HG03521 (cell line): ENCODE data around the gene NRCAM.
"Not testable (repeated sequence)": the region's sequence is repeated elsewhere in the genome, so short reads cannot be mapped to it uniquely, and the experiment has no call there.

Experiments used
- ATAC-seq: cut with Tn5 transposase; IDR thresholded peaks from one replicate; pipeline ENCODE4 v1.9.1; 2021; ENCODE audit warnings: mild to moderate bottlenecking, moderate library complexity; ENCODE audit not compliant: unreplicated experiment

NRCAM gene

DNA sequence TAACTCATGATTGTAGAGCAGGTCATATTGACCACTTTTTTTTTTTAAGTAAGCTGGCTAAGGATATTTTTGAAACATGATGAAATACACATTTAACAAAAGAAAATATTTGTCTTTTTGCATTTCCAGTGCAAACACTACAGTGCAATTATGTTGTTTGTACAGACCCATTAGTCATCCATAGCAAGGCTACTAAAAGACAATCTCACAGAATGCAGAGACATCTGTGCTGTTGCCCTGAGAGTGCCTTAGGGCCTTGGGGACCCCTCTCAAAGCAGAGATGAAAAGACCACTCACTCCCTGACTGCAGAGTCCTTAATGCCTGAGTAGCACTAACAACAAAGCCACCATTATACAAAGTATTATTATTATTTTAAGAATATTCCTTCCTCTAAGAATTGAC is 104.5 kb downstream of the NRCAM start:
- no peak for ATAC-seq

DNA sequence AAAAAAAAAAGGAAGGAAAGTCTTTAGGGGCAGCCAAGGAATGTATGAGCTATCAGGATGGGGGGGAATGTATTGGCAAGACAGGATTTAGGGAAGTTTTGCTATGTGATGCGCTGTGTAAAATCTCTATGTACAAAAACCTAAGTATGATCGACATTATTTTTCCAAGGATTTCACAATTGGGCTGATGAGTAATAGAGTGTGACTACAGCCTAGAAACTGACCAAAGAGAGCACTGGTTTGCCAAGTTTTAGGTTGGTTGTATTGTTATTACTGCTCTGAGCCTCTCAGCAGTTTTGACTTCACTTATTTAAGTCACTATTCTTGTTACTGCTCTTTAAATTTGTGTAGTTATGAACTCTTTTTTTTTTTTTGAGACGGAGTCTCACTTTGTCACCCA is 107.3 kb downstream of the NRCAM start:
- no peak for ATAC-seq

DNA sequence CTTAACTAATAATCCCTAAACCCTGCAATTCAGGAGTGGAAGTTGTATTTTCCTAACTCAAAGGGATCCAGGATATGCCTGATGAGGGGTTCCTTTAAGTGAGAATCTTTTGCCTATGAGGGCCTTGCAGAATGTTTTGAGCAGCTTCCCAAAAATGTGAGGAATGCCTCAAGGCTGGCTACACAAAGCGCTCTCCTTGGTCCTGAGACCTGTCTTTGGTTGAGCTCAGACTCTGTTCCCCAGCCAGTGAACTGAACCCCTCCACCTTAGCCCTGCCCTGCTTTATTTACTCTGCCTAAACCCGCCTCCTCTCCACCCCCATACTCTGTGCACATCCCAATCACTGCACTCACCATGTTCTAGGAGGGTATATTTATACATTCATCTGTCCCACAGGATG is 108.6 kb downstream of the NRCAM start:
- ATAC-seq = no peak

DNA sequence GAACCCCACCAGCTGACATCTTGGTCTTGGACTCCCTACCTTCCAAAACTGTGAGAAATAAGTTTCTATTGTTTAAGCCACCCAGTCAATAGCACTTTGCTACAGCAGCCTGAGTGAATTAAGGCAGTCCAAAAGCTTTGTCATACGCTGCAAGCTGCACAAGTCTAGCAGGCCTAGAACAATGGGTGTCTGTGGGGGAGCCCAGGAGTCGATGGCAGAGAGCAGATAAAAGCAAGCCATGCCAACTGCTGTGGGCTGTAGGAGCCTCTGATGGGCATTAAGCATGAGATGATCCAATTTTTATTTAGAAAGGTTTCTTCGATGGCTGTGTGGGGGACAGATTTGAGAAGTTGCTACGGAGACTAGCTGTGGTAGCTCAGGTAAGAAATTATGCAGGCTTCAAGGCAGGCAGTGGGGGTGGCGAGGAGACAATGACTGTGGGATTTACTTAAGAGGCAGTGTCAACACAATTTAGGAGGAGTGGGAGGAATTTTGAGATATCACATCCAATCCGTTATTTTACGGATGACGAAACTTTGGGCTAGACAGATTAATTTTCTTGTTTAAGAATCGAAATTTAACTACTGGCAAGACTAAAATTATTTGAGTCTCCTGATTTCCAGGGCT is 110.4 kb downstream of the NRCAM start:
- no peak for ATAC-seq

DNA sequence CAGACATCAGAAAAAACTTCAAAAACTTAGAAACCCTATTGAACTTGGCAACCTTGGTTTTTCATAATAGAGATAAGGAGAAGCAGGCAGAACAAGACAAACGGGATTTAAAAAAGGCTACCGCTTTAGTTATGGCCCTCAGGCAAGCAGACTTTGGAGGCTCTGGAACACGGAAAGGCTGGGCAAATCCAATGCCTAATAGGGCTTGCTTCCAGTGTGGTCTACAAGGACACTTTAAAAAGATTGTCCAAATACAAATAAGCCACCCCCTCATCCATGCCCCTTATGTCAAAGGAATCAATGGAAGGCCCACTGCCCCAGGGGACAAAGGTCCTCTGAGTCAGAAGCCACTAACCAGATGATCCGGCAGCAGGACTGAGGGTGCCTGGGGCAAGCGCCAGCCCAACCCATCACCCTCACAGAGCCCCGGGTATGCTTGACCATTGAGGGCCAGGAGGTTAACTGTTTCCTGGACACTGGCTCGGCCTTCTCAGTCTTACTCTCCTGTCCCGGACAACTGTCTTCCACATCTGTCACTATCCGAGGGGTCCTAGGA is 115.3 kb downstream of the NRCAM start:
- ATAC-seq = no peak

DNA sequence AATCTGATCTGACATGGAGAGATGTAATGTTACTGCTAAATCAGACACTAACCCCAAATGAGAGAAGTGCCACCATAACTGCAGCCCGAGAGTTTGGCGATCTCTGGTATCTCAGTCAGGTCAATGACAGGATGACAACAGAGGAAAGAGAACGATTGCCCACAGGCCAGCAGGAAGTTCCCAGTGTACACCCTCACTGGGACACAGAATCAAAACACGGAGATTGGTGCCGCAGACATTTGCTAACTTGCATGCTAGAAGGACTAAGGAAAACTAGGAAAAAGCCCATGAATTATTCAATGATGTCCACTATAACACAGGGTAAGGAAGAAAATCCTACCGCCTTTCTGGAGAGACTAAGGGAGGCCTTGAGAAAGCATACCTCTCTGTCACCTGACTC is 115.8 kb downstream of the NRCAM start:
- ATAC-seq = not testable (repeated sequence)

DNA sequence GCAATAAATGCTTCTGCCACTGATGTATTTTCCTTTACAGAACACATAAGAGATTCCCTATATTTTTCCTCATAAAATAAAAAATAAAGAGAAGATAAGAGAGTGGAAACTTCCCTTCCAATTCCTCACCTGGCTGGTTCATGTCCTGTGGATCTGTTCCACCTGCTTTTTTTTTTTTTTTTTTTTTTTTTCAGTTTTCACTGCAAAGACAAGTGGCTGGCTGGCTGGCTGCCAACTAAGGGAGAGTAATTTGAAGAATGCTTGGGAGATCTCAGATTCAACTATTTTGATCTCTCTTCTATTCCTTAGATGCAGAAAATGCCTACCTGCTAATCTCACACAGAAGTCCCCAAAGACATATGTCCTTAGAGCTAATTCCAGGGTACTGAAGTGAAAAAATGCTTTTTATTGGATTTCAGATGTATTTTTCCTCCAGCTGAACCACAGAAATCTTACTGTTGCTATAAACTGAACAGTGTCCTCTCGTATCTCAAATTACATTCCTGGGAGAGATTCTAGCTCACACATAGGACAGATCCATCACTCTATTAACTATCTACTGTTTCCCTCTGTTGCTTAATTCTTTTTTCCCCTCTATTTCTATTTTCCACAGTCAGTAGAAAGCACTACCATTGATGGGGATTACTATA is 120.8 kb downstream of the NRCAM start:
- no peak for ATAC-seq

DNA sequence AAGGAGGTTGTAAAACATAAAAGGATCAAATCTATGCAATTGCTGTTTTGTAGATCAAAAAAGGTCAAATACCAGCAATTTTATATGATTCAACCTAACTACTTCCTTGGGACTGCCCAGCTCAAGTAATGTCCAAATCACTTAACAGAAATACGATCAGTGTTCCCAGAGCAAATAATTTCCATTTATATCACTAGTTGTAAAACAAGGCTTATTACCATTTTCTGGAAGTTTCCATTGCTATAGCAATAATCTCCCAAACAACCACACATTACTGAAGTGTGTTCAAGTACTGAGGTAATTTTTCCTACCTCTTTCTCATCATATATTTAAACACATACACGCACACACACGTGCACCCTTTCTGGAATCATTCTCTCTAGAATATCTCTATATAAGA is 123.3 kb downstream of the NRCAM start:
- ATAC-seq = no peak

DNA sequence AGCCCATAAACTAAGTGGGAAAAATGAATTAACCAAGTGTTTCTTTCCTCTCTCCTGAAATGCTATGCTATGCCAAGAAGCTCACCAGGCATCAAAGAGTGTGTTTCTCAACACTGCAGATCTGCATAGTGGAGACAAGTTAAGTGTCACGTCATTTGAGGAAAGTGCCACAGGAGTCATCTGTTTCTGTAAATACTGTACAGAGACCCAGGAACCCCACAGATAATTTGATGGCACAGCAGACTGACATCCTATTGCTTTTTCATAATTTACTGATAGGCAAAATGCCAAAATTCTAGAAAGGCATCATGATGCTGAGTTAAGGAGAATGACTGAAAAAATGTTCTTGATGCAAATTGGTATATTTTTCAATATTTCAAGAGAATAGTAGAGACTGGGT is 124.3 kb downstream of the NRCAM start:
- ATAC-seq = no peak

DNA sequence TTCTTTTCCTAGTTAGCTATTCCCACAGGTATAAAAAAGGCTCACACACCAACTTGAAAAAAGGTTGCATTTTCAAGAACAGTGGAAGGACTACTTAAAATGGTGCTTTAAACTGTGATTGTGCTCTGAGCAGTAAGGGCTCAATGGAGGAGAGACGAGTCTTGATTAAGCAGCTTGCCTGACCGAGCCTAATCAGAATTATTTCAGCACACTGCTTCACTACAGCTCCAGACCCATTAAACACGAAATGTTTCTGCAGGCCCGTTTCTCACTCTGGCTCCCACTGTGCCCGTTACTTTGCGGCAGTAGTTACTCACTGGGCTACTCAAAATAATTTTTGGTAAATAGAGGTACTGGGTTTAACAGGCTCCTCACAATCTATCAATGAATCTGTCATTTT is 126.0 kb downstream of the NRCAM start:
- ATAC-seq = no peak

DNA sequence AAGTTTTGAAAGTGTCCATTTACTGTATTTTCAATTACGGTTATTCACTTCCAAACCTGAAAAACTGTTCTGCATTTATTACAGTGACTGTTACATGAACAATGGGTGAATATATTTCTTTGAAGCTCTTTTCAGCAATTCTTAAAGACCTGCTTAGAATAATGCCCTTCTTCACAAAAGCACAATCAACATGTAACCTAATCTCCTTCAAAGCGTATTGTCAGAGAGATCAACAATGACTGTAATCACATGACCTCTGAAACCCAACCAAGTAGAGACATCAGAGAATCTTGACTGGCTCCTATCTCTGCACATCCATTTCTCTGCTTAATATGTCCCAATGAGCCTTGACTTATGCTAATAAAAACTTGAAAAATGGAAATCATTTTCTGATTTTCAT is 126.7 kb downstream of the NRCAM start:
- no peak for ATAC-seq

DNA sequence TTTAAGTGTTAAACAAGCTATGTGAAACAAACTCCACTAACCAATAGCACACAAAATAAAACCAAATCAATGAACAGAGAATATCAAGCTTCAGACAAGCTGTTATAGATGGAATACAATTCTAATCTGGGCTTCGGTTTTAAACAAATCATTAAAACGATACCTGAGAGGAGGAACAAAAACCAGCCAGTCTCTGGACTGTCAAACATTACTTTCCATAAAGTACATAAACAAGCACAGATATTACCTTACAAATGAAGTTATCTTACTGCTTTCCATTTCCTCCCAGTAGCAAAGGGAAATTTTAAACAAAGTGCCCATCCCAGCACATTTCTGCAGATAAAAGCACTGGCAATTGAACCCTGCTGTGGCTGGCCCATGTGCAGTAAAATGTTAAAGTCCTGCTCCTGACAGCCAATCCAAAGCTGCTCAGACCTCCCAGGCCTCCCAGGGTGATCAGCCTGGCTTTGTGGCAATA is 128.0 kb downstream of the NRCAM start:
- peak; percentile 55 for ATAC-seq

DNA sequence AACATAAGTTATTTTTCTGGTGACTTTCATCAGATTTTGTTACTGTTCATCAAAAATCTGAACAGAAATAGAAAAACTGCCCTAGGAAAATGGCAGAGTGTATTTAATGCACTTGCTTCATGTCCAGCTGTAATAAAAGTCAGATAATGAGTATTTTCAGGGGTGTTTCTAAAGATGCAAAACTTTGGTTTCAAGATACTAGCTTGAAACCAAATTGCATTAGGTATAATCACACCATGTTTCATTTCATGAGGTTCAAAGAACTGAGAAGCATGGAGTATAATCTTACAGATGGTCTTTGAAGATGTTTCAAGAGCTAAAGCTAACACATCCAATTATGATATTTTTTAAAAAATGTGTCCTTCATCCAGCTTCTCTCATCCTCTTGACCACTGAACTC is 128.9 kb downstream of the NRCAM start:
- ATAC-seq = peak; percentile 39

DNA sequence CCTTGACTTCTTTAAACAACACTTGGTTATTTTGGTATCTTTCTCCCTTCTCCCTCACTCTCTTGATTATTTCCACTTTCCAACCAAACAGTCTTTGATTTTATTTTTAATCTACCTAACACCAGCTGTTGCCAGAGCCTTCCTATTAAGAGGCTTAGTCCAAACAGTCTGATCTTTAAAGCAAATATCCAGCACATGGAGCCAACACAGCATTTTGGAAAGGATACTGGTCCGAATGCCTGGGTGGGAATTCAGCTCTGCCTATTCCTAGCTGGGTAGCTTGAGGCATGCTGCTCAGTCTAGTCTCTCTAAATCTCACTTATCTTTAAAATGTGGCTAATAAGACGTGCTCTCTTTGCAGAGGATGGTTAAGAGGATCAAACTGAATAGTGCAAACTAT is 129.3 kb downstream of the NRCAM start:
- no peak for ATAC-seq

DNA sequence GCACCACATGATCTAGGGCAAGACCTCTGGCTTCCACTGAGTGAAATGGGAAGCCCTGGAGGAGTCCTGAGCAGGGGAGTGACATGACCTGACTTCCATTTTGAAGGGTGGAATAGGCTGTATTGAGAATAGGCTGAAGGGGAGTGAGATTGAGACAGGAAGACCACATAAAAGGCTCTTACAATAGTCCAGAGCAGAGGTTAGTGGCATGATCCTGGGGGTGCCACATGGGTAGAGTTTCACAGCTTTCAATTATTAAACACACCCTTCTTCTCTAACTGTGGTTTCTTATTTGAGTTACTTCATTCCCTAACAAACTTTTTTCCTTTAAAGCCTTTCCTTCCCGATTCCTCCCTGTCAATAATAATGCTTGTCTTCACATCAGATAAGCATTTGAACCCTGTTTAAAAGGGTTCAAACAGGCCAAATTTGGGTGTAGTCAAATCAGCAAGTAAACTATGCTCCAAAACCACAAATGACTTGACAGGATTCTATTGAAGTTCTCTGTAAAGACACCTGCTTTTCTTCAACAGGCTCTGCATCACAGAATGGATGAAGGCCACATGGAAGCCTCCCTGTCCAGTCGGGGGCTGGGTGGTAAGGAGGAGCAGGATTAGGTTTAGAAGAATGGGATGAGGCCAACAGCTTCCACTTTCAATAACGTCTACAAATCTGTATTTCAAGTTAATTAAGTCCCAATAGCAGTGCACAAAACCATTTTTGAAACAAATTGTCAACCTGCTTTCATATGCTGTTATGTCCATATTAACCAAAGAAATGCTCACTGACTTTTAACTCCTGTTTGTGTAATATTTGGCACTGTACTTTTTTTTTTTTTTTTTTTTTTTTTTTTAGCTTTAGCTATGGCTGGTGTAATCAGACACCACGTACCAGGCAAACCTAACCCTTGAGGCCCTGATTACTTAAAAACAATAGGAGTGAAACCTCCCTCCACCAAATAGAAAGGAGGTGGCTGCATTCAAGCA is 131.9 kb downstream of the NRCAM start:
- ATAC-seq = no peak

DNA sequence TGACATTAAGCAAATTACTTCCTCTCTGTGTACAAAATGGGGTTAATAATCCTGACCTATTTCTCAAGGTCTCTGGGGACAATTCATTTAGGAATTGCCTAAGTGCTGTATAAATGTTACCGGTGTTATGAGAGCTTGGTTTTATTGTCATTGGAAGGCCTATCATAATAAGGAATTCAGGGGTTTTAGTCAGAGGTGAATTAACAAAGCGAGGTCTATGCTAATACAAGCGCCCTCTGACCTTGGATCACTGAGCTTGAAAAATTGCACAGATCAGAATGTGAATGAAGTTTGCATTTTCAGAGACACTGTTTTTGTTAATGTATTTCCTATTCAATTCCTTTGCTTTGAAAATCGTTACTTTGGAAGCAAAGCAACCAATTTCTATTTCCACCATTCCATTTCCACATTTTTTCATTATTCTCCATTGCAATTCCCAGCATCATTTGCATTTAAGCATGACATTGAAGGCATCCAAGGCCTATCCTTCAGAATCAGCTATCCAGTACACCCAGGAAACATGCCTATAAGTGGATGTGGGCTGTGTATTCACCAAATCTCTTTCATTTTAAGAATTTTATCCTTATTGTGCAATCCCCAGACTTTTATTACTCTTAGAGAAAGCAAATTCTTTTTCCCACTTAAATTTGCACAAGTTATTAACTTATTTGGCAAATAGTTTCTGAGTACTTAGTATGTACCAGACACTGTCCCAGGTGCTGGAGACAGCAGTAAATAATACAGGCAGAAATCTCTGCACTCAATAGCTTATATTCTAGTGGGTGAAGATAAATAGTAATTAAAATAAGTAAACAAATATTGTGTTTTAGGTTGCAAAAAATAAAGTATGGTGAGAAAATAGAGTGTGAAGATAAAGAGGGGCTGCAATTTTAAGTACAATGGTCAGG is 133.1 kb downstream of the NRCAM start:
- ATAC-seq = no peak

DNA sequence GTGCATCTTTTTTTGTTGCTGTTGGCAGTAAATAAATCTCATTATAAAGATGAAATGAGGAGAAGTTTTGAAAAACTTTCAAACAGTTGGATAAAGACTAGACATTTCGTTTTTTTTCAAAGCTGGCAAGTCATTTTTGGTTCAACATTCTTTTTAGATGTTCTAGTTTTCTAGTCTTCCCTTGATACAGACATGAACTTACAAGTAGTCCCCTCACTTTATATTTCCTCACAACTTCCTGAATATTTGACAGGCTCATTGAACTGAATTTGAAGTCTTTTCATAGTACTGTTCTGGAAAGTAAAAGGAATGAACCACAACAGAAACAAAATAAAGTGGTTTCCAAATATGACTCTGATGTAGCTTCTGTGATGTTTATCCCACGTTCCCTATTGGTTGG is 134.2 kb downstream of the NRCAM start:
- no peak for ATAC-seq

DNA sequence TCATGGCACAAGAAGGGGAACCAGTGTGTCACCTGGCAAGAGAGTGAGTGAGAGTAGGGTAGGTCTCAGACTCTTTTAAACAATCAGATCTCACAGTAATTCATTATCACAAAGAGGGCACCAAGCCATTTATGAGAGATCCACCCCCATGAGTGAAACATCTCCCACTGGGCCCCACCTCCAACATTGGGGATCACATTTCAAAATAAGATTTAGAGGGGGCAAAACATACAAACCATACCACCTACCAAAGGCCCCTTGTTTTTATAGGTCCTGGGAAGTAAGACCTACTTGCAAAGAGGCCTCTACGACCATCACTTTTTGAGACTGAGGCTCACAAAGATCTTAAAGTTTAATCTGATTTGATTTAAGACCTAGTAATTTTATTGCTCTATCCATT is 134.9 kb downstream of the NRCAM start:
- no peak for ATAC-seq

DNA sequence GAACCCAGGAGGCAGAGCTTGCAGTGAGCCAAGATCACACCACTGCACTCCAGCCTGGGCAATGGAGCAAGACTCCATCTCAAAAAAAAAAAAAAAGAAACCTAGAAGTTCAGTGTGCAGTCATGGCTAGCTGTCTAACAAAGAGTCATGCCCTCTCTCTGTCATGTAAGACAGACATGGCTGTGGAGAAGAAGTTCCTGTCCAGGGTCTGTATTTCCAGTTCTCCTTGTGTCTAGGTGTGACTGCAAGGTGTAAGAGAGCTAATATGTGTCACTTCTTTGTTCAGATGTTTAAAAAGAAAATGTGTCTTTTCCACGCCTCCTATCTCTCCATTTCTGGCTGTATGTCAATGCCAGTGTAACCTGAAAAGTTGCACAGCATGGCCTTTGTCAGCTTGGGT is 139.5 kb downstream of the NRCAM start:
- ATAC-seq = no peak

DNA sequence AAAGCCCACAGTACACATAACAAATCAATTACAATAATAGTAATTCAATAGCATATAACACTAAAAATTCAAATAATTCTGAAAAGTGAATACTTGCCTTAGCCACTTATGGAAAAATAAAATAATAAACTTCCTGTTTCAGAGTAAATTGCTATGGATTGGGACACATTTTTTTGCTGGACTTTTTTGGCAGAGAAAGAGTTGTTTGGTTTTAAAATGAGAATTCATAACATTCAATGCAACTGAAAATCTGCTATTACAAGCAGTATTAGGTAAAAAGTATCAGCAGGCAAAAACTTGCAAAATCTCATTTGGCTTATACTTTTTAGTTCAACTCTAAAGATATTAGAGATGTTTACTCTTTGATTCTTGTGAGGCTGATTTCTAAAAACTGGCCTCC is 141.7 kb downstream of the NRCAM start:
- no peak for ATAC-seq
